Activated CD8-positive, alpha-beta memory T cell treated with anti-CD3 and anti-CD28 coated beads, Interleukin-2, amount 10 ng/mL, durations not matched to agents 7 days and 5 days (primary cell): ENCODE measurements around the gene ZNF532. TPM values are rescaled to one million over a fixed set of nuclear protein-coding genes. Genes with fewer than 3 reads are reported as not detected.

Experiments used
- ATAC-seq: fragments of 150-1000 bp; cut with Tn5 transposase; one replicate; pipeline ENCODE4 v1.10.0; 2021; ENCODE audit warnings: moderate library complexity
- CTCF ChIA-PET: fragments of 350-600 bp; sonication (Branson Sonifier 250); formaldehyde crosslinking; loops from one replicate; lab custom pipeline; 2021; ENCODE audit warnings: antibody characterized with exemption; lab: Charles Lee
- DNase-seq: peaks from one replicate; pipeline ENCODE4 v3.0.0-alpha.2; 2020
- H3K27ac Mint-ChIP-seq: one replicate; pipeline ENCODE4 v1.8.0; 2021; ENCODE audit warnings: mild to moderate bottlenecking, mixed read lengths
- H3K27me3 Mint-ChIP-seq: one replicate; pipeline ENCODE4 v1.8.0; 2021; ENCODE audit warnings: mixed read lengths
- H3K36me3 Mint-ChIP-seq: one replicate; pipeline ENCODE4 v1.8.0; 2021; ENCODE audit warnings: mild to moderate bottlenecking, mixed read lengths
- H3K4me1 Mint-ChIP-seq: one replicate; pipeline ENCODE4 v1.8.0; 2021; ENCODE audit warnings: mixed read lengths
- H3K4me3 Mint-ChIP-seq: one replicate; pipeline ENCODE4 v1.8.0; 2021; ENCODE audit warnings: mild to moderate bottlenecking, moderate library complexity, mixed read lengths
- H3K9me3 Mint-ChIP-seq: one replicate; pipeline ENCODE4 v1.8.0; 2022; ENCODE audit warnings: low read depth, mixed read lengths
- total RNA-seq, 2 experiments: library from RNA; stranded (reverse); gene quantifications; one replicate each; pipeline ENCODE4 v1.2.3, GENCODE V29; 2021

Gene ZNF532
- total RNA-seq, 2 experiments from 2014 or later: 2.4 to 3.5 TPM

- Mint-ChIP-seq H3K27ac (no peak overlapping the region), H3K9me3 (no peaks in the 10 kb centered on the region), H3K4me1 (no peaks in the 10 kb centered on the region), H3K36me3 (no peaks in the 10 kb centered on the region), H3K4me3 (no peak overlapping the region), H3K27me3 (peaks cover under 1% of the 10 kb centered on the region)
- no peak for ATAC-seq
- CTCF ChIA-PET: no interaction called here
- DNase-seq: no peak
Measured at GRCh38 chr18:58998401-58999203, 133.9 kb downstream of the ZNF532 start.

- Mint-ChIP-seq H3K36me3 (no peaks in the 10 kb centered on the region), H3K4me1 (no peaks in the 10 kb centered on the region), H3K27me3 (no peaks in the 10 kb centered on the region), H3K4me3 (no peak overlapping the region), H3K27ac (no peak overlapping the region), H3K9me3 (no peaks in the 10 kb centered on the region)
- no peak for ATAC-seq
- DNase-seq: no peak
- CTCF ChIA-PET: no interaction called here
Measured at GRCh38 chr18:59001166-59001565, 136.5 kb downstream of the ZNF532 start.

GRCh38 chr18:59001721-59002120 is 137.0 kb downstream of the ZNF532 start:
- no peaks in the 10 kb centered on the region for H3K4me1 Mint-ChIP-seq
- H3K36me3 Mint-ChIP-seq: no peaks in the 10 kb centered on the region
- H3K4me3 Mint-ChIP-seq: no peak overlapping the region
- DNase-seq (no peak), ATAC-seq (no peak)
- H3K9me3 Mint-ChIP-seq: no peaks in the 10 kb centered on the region
- no peaks in the 10 kb centered on the region for H3K27me3 Mint-ChIP-seq
- H3K27ac Mint-ChIP-seq: no peak overlapping the region
- CTCF ChIA-PET: no interaction called here

GRCh38 chr18:59002974-59003594 is 138.4 kb downstream of the ZNF532 start:
- Mint-ChIP-seq H3K27ac (no peak overlapping the region), H3K4me3 (no peak overlapping the region), H3K36me3 (no peaks in the 10 kb centered on the region), H3K4me1 (no peaks in the 10 kb centered on the region), H3K9me3 (no peaks in the 10 kb centered on the region), H3K27me3 (no peaks in the 10 kb centered on the region)
- no peak for DNase-seq
- no peak for ATAC-seq
- CTCF ChIA-PET: no interaction called here

GRCh38 chr18:59005262-59005661 is 140.6 kb downstream of the ZNF532 start:
- H3K4me1 Mint-ChIP-seq: no peaks in the 10 kb centered on the region
- H3K9me3 Mint-ChIP-seq: no peaks in the 10 kb centered on the region
- CTCF ChIA-PET: no interaction called here
- no peak overlapping the region for H3K27ac Mint-ChIP-seq
- no peaks in the 10 kb centered on the region for H3K36me3 Mint-ChIP-seq
- H3K4me3 Mint-ChIP-seq: no peak overlapping the region
- DNase-seq (no peak), ATAC-seq (no peak)
- no peaks in the 10 kb centered on the region for H3K27me3 Mint-ChIP-seq

GRCh38 chr18:59006461-59007067 is 141.9 kb downstream of the ZNF532 start:
- no peak overlapping the region for H3K27ac Mint-ChIP-seq

GRCh38 chr18:59008302-59008974 is 143.8 kb downstream of the ZNF532 start:
- no peaks in the 10 kb centered on the region for H3K36me3 Mint-ChIP-seq
- ATAC-seq (no peak), DNase-seq (no peak)
- no peak overlapping the region for H3K27ac Mint-ChIP-seq
- H3K9me3 Mint-ChIP-seq: no peaks in the 10 kb centered on the region
- no peak overlapping the region for H3K4me3 Mint-ChIP-seq
- H3K27me3 Mint-ChIP-seq: peaks cover 7% of the 10 kb centered on the region
- no peaks in the 10 kb centered on the region for H3K4me1 Mint-ChIP-seq
- CTCF ChIA-PET: no interaction called here

More at GRCh38 chr18:59006461-59007067, 141.9 kb downstream of the ZNF532 start:
- Mint-ChIP-seq H3K27me3 (peaks cover 2% of the 10 kb centered on the region), H3K9me3 (no peaks in the 10 kb centered on the region), H3K36me3 (no peaks in the 10 kb centered on the region), H3K4me3 (no peak overlapping the region), H3K4me1 (no peaks in the 10 kb centered on the region)
- CTCF ChIA-PET: interaction anchor here (1.3 kb wide), 1 partner anchor 64 kb away, joined by 3 read pairs; no protein-coding TSS in a partner anchor
- no peak for DNase-seq
- ATAC-seq: no peak

GRCh38 chr18:59009846-59010245 is 145.2 kb downstream of the ZNF532 start:
- Mint-ChIP-seq H3K4me3 (no peak overlapping the region), H3K4me1 (no peaks in the 10 kb centered on the region), H3K9me3 (no peaks in the 10 kb centered on the region), H3K36me3 (no peaks in the 10 kb centered on the region), H3K27ac (no peak overlapping the region), H3K27me3 (peaks cover 7% of the 10 kb centered on the region)
- ATAC-seq (no peak), DNase-seq (no peak)
- CTCF ChIA-PET: no interaction called here

- no peak for ATAC-seq
- CTCF ChIA-PET: no interaction called here
- Mint-ChIP-seq H3K4me1 (no peaks in the 10 kb centered on the region), H3K4me3 (no peak overlapping the region), H3K9me3 (no peaks in the 10 kb centered on the region), H3K27ac (no peak overlapping the region), H3K36me3 (no peaks in the 10 kb centered on the region), H3K27me3 (peaks cover 7% of the 10 kb centered on the region)
- no peak for DNase-seq
Measured at GRCh38 chr18:59011289-59011688, 146.6 kb downstream of the ZNF532 start.

- H3K27ac Mint-ChIP-seq: no peak overlapping the region
- no peaks in the 10 kb centered on the region for H3K9me3 Mint-ChIP-seq
- DNase-seq (no peak), ATAC-seq (no peak)
- no peak overlapping the region for H3K4me3 Mint-ChIP-seq
- no peaks in the 10 kb centered on the region for H3K36me3 Mint-ChIP-seq
- CTCF ChIA-PET: interaction anchor here (0.7 kb wide), 1 partner anchor 831 kb away, joined by 3 read pairs; no protein-coding TSS in a partner anchor
- H3K4me1 Mint-ChIP-seq: no peaks in the 10 kb centered on the region
- H3K27me3 Mint-ChIP-seq: peaks cover 7% of the 10 kb centered on the region
Measured at GRCh38 chr18:59011786-59012185, 147.1 kb downstream of the ZNF532 start.

GRCh38 chr18:59012815-59013705 is 148.4 kb downstream of the ZNF532 start:
- no peak for DNase-seq
- CTCF ChIA-PET: interaction anchor here (0.6 kb wide), 1 partner anchor 245 kb away, joined by 4 read pairs; no protein-coding TSS in a partner anchor
- ATAC-seq: no peak
- Mint-ChIP-seq H3K9me3 (no peaks in the 10 kb centered on the region), H3K27ac (no peak overlapping the region), H3K27me3 (peaks cover 13% of the 10 kb centered on the region), H3K36me3 (no peaks in the 10 kb centered on the region), H3K4me3 (no peak overlapping the region), H3K4me1 (no peaks in the 10 kb centered on the region)

- Mint-ChIP-seq H3K27ac (no peak overlapping the region), H3K36me3 (no peaks in the 10 kb centered on the region), H3K9me3 (no peaks in the 10 kb centered on the region), H3K4me1 (no peaks in the 10 kb centered on the region), H3K4me3 (no peak overlapping the region), H3K27me3 (peaks cover 17% of the 10 kb centered on the region)
- no peak for ATAC-seq
- CTCF ChIA-PET: interaction anchor here (0.6 kb wide), 1 partner anchor 246 kb away, joined by 4 read pairs; no protein-coding TSS in a partner anchor
- DNase-seq: no peak
Measured at GRCh38 chr18:59013744-59014143, 149.1 kb downstream of the ZNF532 start.
